ENCODE measurements around the gene FGF22. TPM values are rescaled to one million over a fixed set of nuclear protein-coding genes. Genes with fewer than 3 reads are reported as not detected.

The FGF22 gene
- total RNA-seq, 4 donors from 2014 or later, result 0.67 to 4.7 (median 1.2) TPM

- no peak for ATAC-seq
- H3K36me3 ChIP-seq, result peaks cover 0 to 41% of the 10 kb centered on the region in 2 donors
- H3K27ac ChIP-seq, result peak overlapping the region in 1 of 4 donors; percentile 20
- peaks cover 0 to 81% (median 46%) of the 10 kb centered on the region in 3 donors for H3K4me1 ChIP-seq
- WGBS, 2 donors (ENCODE audit: low coverage in 1 of 2), result no CpG with 5 or more reads among the region's 33 CpGs
- TF ChIP-seq POLR2A (IDR thresholded peaks at IDR 0.05), result no peak
- TF ChIP-seq EP300 (IDR thresholded peaks at IDR 0.05), result no peak
- no peak for TF ChIP-seq POLR2AphosphoS5 (IDR thresholded peaks at IDR 0.05)
- H3K4me3 ChIP-seq, result no peak overlapping the region
- no peaks in the 10 kb centered on the region for H3K27me3 ChIP-seq
- no peaks in the 10 kb centered on the region for H3K9me3 ChIP-seq
Observed at GRCh38 chr19:658059-658839, 18.6 kb downstream of the FGF22 start.

DNA sequence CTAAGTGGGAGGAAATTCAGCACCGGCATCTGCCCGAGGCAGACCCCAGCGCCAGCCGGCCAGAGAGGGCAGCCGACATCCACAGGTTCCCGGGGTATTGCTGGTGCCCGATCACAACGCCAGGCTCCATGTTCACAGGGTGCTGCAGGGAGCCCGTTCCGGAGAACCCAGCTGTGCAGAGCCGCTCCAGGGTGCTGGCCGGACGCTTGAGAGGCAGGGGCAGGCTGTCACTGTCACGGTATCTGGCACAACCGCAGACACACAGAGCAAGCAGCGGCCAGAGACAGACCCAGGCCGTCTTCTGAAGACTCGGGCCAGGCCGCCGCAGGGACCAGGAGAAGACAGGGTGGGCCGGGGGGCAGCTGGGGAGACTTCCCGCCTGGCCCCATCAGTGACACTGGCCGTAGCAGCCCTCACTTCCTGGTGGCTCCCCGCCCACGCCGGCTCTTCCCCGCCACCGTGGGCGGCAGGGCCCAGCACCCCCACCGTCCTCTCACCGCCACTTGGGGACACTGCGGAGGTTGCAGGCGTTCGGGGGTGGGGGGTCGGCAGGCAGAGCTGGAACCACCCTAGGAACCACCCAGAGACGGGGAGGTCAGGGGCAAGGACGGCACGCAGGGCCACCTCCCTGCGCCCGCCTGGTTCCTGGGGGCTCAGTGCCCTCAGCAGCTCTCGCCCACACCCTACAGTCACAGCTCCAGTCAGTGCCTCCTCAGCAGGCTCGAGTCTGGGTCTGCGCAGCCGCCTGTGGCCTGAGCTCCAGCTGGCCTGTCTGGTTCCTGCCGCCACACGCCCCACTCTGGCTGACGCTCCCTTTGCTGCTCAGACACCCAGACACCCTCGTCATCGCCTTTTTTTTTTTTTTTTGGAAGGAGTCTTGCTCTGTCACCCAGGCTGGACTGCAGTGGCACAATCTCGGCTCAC, 19.5 kb downstream of the FGF22 start:
- TF ChIP-seq EP300 (IDR thresholded peaks at IDR 0.05) (no peak), POLR2A (IDR thresholded peaks at IDR 0.05) (no peak), CTCF (IDR thresholded peaks at IDR 0.05) (no peak), POLR2AphosphoS5 (IDR thresholded peaks at IDR 0.05) (no peak)
- Histone ChIP-seq H3K36me3 (peaks cover 0 to 32% of the 10 kb centered on the region in 2 donors), H3K27me3 (no peaks in the 10 kb centered on the region), H3K9me3 (no peaks in the 10 kb centered on the region), H3K4me1 (peaks cover 0 to 83% (median 51%) of the 10 kb centered on the region in 3 donors), H3K4me3 (no peak overlapping the region), H3K27ac (peak overlapping the region in 1 of 4 donors; percentile 15)
- 60% methylated on average over 3 of the region's 50 CpGs; no CpG with 5 or more reads in 1 of the 2 donors for WGBS, 2 donors (ENCODE audit: low coverage in 1 of 2)
- no peak for ATAC-seq

- Histone ChIP-seq H3K27ac (peak overlapping the region in 3 of 4 donors; percentile 85 to 96 (median 96)), H3K4me1 (peaks cover 0 to 87% (median 57%) of the 10 kb centered on the region in 3 donors), H3K9me3 (no peaks in the 10 kb centered on the region), H3K27me3 (no peaks in the 10 kb centered on the region), H3K4me3 (peak overlapping the region in 1 of 2 donors; percentile 88), H3K36me3 (peaks cover 0 to 17% of the 10 kb centered on the region in 2 donors)
- no peak for ATAC-seq
- WGBS, 2 donors (ENCODE audit: low coverage in 1 of 2), result 10 to 18% methylated on average over 2 to 4 of the region's 20 CpGs
- no peak for TF ChIP-seq EP300 (IDR thresholded peaks at IDR 0.05)
- no peak for TF ChIP-seq POLR2A (IDR thresholded peaks at IDR 0.05)
- no peak for TF ChIP-seq CTCF (IDR thresholded peaks at IDR 0.05)
- TF ChIP-seq POLR2AphosphoS5 (IDR thresholded peaks at IDR 0.05), result no peak
Observed at GRCh38 chr19:660793-661426, 21.2 kb downstream of the FGF22 start.

DNA sequence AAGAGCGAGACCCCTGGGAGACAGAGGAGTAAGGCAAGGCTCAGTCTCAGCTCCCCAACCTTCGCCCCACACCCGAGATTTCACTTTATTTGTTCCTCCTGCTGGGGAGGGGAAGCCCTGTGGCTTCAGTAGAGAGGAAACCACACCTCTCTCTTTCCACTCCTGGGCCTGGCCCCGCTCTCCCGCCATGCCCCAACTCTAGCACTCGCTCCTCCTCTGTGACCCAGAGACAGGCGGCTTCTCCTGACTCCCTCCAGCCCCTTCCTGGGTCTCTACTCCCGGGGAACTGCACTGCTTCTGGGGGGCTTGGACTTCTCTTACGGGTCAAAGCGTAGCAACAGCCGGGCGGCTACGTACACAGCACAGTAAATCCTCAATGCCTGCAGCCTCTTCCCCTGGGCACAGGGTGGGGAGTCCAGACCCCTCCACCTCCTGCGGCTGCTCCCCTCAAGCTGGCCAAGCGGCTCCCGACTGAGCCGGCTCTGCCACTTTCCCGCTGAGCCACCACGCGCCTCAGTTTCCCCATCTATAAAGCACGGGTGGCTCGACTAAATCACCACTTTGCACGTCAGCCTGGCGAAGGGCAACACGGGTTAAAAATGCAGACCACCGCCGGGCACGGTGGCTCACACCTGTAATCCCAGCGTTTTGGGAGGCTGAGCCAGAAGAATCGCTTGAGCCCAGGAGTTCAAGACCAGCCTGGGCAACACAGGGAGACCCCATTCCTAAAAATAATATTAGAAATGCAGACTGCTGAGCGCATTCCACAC, 21.9 kb downstream of the FGF22 start:
- TF ChIP-seq EP300 (IDR thresholded peaks at IDR 0.05) (no peak), CTCF (IDR thresholded peaks at IDR 0.05) (no peak), POLR2A (IDR thresholded peaks at IDR 0.05) (no peak), POLR2AphosphoS5 (IDR thresholded peaks at IDR 0.05) (no peak)
- Histone ChIP-seq H3K27ac (peak overlapping the region in 3 of 4 donors; percentile 85 to 96 (median 96)), H3K4me1 (peaks cover 0 to 80% (median 56%) of the 10 kb centered on the region in 3 donors), H3K4me3 (peak overlapping the region; percentile 79 to 88), H3K9me3 (no peaks in the 10 kb centered on the region), H3K36me3 (peaks cover 0 to 15% of the 10 kb centered on the region in 2 donors), H3K27me3 (no peaks in the 10 kb centered on the region)
- no peak for ATAC-seq
- 13 to 21% methylated on average over 4 to 9 of the region's 31 CpGs for WGBS, 2 donors (ENCODE audit: low coverage in 1 of 2)
